ENCODE results near the gene CBLIF. TPM values are rescaled to one million over a fixed set of nuclear protein-coding genes. Genes with fewer than 3 reads are reported as not detected.
"Not testable (repeated sequence)": the region's sequence is repeated elsewhere in the genome, so short reads cannot be mapped to it uniquely, and the experiment has no call there.

Gene CBLIF
- total RNA-seq, 8 experiments from 2014 or later, result not detected

DNA sequence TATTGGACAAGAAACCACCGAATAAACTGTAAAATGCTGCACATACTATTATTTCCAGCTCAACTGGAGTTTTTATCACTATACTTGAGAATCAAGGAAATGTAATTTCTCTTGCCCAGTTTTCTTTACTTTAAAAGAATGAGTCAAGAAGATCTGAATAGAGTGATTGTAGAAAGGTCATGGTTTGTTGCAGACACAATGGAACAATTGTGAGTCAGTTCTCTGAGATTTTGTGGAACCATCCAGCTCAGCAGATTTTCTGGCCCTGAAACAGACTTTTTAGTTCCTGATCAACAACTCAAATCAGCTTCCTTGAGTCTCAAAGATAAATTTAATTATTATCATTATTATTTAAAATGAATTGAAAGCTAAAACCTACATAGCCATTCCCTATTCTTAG, 19.7 kb upstream of the CBLIF start:
- Histone ChIP-seq H3K4me1 (replicated peaks in 1 of 2) (no peaks in the 10 kb centered on the region), H3K27ac (no peak overlapping the region), H3K4me3 (no peak overlapping the region)
- ATAC-seq (replicated peaks in 6 of 8), result no peak
- 0 to 100% (median 71%) methylated on average over 1 of the region's 1 CpG; no CpG with 5 or more reads in 3 of the 10 experiments for WGBS, 10 experiments
- in situ Hi-C loops (cut with MboI; ENCODE audit: low pct_unique_long_range_greater_than_20kb in 2 of 9, low sequenced_read_pairs in 9 of 9, unreplicated experiment in 9 of 9), result no loop called here

DNA sequence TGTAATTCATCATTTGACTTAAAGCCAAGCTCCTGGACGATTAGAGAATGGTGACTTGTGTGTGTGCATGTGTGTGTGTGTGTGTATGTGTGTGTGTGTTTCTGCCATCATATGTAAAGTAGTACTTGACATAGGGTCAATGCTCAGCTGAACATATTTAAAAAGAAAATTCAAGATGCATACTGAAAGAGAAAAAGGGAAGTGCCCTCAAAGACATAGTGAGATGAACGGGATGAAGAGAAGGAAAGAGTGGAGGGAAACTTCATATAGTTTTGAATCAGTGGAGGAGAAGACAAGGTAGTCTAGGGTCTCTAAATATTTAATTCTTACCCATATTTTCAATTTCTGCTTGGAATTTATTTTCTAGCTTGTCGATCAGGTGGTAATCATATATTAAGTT, 17.0 kb upstream of the CBLIF start:
- 14 to 83% (median 63%) methylated on average over 1 to 3 of the region's 3 CpGs; no CpG with 5 or more reads in 1 of the 10 experiments for WGBS, 10 experiments
- no peak overlapping the region for H3K4me3 ChIP-seq
- ATAC-seq (replicated peaks in 6 of 8), result no peak
- H3K27ac ChIP-seq, result no peak overlapping the region
- in situ Hi-C loops (cut with MboI; ENCODE audit: low pct_unique_long_range_greater_than_20kb in 2 of 9, low sequenced_read_pairs in 9 of 9, unreplicated experiment in 9 of 9), result no loop called here
- no peaks in the 10 kb centered on the region for H3K4me1 ChIP-seq (replicated peaks in 1 of 2)

DNA sequence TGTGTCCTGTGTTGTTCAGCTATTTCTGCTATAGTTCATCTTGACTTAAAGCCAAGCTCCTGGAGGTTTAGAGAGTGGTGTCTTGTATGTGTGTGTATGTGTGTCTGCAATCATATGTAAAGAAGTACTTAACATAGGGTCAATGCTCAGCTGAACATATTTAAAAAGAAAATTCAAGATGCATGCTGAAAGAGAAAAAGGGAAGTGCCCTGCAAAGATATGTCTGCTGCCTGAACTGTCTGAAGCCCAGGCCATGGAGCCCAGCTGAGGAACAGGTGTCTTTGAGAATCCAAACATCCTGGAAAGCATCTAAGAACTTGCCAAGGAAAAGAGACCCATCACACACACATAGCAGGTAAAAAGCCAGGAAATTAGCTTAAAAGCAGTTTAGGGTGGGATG, 14.4 kb upstream of the CBLIF start:
- Histone ChIP-seq H3K27ac (no peak overlapping the region), H3K4me1 (replicated peaks in 1 of 2) (no peaks in the 10 kb centered on the region), H3K4me3 (no peak overlapping the region)
- peak in 2 of 8 experiments; percentile 15 to 55 for ATAC-seq (replicated peaks in 6 of 8)
- in situ Hi-C loops (cut with MboI; ENCODE audit: low pct_unique_long_range_greater_than_20kb in 2 of 9, low sequenced_read_pairs in 9 of 9, unreplicated experiment in 9 of 9), result no loop called here

DNA sequence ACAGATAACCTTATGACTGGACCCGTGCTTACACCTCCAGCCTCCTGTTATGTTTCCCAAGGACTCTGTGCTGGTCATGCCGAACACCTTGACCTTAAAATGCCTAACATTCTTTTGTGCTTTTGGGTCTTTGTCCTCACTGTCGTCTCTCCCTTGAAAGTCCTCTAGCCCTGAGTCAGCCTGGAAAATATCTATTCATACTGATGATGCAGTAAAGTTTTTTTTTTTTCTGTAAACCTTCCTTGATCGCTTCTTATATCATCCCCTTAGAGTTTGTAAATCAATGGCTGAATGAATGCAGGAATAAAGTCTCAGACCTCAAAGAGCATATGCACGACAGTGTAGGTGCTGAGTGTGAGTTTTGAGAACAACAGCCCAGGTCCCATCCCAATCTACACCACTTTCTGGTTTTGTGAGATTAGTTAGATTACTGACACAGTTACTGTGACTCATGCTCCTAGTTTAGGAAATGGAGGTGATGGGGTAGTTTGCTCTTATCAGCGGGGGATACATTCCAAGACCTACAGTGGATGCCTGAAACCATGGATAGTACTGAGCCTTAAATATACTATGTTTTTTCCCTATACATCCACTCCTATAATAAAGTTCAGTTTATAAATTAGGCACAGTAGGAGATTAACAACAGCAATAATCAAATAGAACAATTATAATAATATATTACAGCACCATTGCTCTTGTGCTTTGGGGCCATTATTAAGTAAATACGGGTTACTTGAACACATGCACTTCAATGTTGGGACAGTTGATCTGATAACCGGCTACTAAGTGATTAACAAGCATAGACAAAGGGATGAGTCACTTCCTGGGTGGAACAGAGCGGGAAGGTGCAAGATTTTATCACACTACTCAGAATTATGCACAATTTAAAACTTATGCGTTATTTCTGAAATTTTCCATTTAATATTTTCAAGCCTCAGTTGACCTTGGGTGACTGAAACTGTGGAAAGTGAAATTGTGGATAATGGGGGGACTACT, 12.4 kb upstream of the CBLIF start:
- in situ Hi-C loops (cut with MboI; ENCODE audit: low pct_unique_long_range_greater_than_20kb in 2 of 9, low sequenced_read_pairs in 9 of 9, unreplicated experiment in 9 of 9), result no loop called here
- WGBS, 10 experiments, result 21 to 91% (median 65%) methylated on average over 2 to 10 of the region's 10 CpGs
- ATAC-seq (replicated peaks in 6 of 8), result peak in 3 of 8 experiments; percentile 77 to 86 (median 78)

DNA sequence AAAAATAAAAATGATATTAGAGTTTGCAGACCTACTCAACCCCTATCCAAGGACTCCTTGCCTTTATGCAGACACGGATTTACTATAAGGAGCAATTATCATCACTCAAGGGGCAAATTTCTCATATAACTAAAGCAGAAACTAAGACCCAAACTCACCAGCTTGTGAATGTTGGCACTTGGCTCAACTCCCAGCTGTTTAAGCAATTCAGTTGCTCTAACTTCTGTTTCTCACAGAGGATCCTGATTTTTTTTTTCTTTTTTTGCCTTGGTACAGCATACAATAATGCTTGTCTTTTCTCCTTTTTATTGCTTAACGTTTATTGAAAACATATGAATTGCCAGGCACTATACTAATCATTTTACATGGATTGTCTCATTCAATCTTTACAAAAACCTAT, 9.6 kb upstream of the CBLIF start:
- Histone ChIP-seq H3K27ac (no peak overlapping the region), H3K4me3 (no peak overlapping the region), H3K4me1 (replicated peaks in 1 of 2) (no peaks in the 10 kb centered on the region)
- in situ Hi-C loops (cut with MboI; ENCODE audit: low pct_unique_long_range_greater_than_20kb in 2 of 9, low sequenced_read_pairs in 9 of 9, unreplicated experiment in 9 of 9), result no loop called here
- WGBS, 10 experiments, result 0 to 74% (median 52%) methylated on average over 1 to 2 of the region's 2 CpGs
- no peak for ATAC-seq (replicated peaks in 6 of 8)

More for the DNA sequence above, 12.4 kb upstream of the CBLIF start:
- Histone ChIP-seq H3K4me3 (no peak overlapping the region), H3K27ac (no peak overlapping the region), H3K4me1 (replicated peaks in 1 of 2) (no peaks in the 10 kb centered on the region)

DNA sequence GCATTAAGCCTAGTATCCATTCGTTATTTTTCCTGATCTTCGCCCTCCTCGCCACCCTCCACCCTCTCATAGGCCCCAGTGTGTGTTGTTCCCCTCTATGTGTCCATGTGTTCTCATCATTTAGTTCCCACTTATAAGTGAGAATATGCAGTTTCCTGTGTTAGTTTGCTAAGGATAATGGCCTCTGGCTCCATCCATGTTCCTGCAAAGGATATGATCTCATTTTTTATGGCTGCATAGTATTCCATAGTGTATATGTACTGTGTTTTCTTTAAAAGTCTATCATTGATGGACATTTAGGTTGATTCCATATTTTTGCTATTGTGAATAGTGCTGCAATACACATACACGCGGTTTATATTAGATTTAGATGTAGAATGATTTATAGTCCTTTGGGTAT, 6.1 kb upstream of the CBLIF start:
- ATAC-seq (replicated peaks in 6 of 8); H3K4me3 ChIP-seq; H3K27ac ChIP-seq; H3K4me1 ChIP-seq (replicated peaks in 1 of 2); in situ Hi-C loops (cut with MboI; ENCODE audit: low pct_unique_long_range_greater_than_20kb in 2 of 9, low sequenced_read_pairs in 9 of 9, unreplicated experiment in 9 of 9): not testable (repeated sequence)
- WGBS, 10 experiments, result 70 to 100% (median 87%) methylated on average over 2 to 5 of the region's 5 CpGs; no CpG with 5 or more reads in 2 of the 10 experiments

DNA sequence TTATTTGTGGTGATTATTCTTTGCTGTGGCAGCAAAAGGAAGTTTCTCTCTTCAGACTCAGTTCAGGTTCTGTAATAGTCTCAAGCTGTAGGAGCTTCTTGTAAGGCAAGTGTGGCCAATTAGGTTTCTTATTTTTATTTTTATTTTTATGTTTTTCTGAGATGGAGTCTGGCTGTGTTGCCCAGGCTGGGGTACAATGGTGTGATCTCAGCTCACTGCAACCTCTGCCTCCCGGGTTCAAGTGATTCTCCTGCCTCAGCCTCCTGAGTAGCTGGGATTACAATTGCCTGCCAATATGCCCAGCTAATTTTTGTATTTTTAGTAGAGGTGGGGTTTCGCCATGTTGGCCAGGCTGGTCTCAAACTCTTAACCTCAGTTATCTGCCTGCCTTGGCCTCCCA, 4.3 kb upstream of the CBLIF start:
- 0 to 100% (median 100%) methylated on average over 1 to 2 of the region's 2 CpGs; no CpG with 5 or more reads in 7 of the 10 experiments for WGBS, 10 experiments

DNA sequence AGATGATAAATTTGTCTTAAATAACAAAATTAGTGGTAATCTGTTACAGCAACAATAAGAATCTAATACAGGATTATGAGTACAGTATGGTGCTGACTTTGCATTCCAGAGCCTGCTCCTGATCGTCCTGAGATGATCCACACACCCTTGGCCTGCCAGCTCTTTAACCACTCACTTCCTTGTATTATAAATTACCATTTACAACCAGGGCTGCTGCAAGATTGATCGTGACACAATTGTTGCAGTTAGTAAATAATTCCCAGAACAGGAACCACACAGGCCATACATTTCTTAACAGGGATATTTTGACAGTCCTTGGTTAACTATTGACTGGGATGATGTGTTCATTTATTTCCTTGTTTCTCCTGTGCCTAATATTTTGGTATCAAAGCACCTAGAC, 3.8 kb upstream of the CBLIF start:
- in situ Hi-C loops (cut with MboI; ENCODE audit: low pct_unique_long_range_greater_than_20kb in 2 of 9, low sequenced_read_pairs in 9 of 9, unreplicated experiment in 9 of 9), result no loop called here
- Histone ChIP-seq H3K4me1 (replicated peaks in 1 of 2) (no peaks in the 10 kb centered on the region), H3K4me3 (no peak overlapping the region), H3K27ac (no peak overlapping the region)
- WGBS, 10 experiments, result 0 to 50% (median 20%) methylated on average over 1 to 2 of the region's 2 CpGs; no CpG with 5 or more reads in 2 of the 10 experiments
- ATAC-seq (replicated peaks in 6 of 8), result no peak

More for the DNA sequence above, 4.3 kb upstream of the CBLIF start:
- H3K4me1 ChIP-seq (replicated peaks in 1 of 2); H3K27ac ChIP-seq; ATAC-seq (replicated peaks in 6 of 8); in situ Hi-C loops (cut with MboI; ENCODE audit: low pct_unique_long_range_greater_than_20kb in 2 of 9, low sequenced_read_pairs in 9 of 9, unreplicated experiment in 9 of 9); H3K4me3 ChIP-seq: not testable (repeated sequence)

DNA sequence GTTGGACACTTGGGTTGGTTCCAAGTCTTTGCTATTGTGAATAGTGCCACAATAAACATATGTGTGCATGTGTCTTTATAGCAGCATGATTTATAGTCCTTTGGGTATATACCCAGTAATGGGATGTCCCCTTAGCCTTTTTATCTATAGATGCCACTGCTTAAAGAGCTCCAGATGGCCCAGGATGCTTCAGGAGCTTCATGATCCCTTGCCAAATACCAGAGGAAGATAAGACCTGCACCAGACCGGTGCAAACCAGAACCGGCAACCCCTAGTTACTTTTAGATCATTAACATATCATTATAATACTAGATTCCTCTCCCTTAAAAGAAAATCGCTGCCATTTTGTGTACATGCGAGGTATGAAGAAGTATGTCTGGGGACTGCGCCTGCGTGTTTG, 3.1 kb upstream of the CBLIF start:
- in situ Hi-C loops (cut with MboI; ENCODE audit: low pct_unique_long_range_greater_than_20kb in 2 of 9, low sequenced_read_pairs in 9 of 9, unreplicated experiment in 9 of 9); ATAC-seq (replicated peaks in 6 of 8); H3K27ac ChIP-seq; H3K4me1 ChIP-seq (replicated peaks in 1 of 2); H3K4me3 ChIP-seq: not testable (repeated sequence)
- WGBS, 10 experiments, result 0 to 100% (median 81%) methylated on average over 1 to 5 of the region's 6 CpGs; no CpG with 5 or more reads in 2 of the 10 experiments

DNA sequence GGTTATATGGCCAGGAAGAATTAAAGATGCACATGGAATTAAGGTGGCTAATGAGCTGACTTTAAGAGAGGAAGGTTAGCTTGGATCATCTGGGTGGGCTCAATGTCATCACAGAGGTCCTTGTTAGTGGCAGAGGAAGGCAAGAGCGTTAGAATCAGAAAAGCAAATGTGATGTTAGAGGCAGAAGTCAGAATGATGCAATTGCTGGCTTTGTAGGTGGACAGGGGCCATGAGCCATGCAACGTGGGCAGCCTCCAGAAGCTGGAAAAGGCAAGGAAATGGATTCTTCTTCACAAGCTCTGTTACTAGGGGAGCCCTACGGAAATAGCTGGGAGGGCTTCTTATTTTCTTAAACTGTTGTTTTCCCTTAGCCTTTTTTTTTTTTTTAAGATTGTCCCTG, 2.3 kb upstream of the CBLIF start:
- no peak for ATAC-seq (replicated peaks in 6 of 8)
- H3K27ac ChIP-seq, result no peak overlapping the region
- in situ Hi-C loops (cut with MboI; ENCODE audit: low pct_unique_long_range_greater_than_20kb in 2 of 9, low sequenced_read_pairs in 9 of 9, unreplicated experiment in 9 of 9), result no loop called here
- no peaks in the 10 kb centered on the region for H3K4me1 ChIP-seq (replicated peaks in 1 of 2)
- H3K4me3 ChIP-seq, result no peak overlapping the region
- 0 to 100% (median 75%) methylated on average over 1 to 3 of the region's 3 CpGs; no CpG with 5 or more reads in 1 of the 10 experiments for WGBS, 10 experiments

DNA sequence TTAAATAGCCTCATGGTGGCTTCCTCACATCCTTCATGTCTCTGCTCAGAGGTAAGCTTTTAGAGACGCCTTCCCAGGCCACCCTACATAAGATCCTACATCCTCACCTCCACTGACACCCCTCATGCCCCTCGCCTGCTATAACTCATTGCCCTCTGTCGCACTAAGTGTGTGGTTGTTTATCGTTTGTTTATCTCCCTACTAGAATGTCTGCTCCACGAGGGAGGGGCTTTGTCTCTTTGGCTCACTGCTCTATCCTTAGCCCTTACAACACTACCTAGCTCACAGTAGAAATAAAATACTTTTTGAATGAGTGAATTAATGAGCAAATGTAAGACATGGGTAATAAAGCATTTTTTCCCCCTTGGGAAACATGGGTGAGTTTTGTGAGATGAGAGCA, 1.3 kb upstream of the CBLIF start:
- Histone ChIP-seq H3K4me3 (no peak overlapping the region), H3K27ac (no peak overlapping the region), H3K4me1 (replicated peaks in 1 of 2) (no peaks in the 10 kb centered on the region)
- no peak for ATAC-seq (replicated peaks in 6 of 8)
- WGBS, 10 experiments, result 14 to 100% (median 68%) methylated on average over 1 to 4 of the region's 5 CpGs; no CpG with 5 or more reads in 5 of the 10 experiments
- in situ Hi-C loops (cut with MboI; ENCODE audit: low pct_unique_long_range_greater_than_20kb in 2 of 9, low sequenced_read_pairs in 9 of 9, unreplicated experiment in 9 of 9), result no loop called here

DNA sequence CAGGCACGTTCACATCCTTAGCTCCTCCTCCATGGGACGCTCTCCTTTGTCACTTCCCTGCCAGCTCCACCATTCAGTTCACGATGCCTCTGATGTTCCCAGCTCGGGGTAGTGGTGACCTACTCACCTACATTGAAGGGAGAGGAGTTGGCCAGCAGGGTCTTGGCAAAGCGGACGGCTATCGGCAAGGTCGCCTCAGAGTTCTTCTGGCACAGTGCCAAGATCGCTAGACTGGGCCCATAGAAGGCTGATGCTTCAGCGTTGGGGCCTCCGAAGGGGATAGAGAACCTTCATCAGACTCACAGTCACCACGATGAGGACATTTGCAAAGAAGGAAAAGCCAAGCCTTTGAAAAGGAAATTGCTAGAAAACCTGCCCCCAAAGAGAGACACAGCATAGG, 3.0 kb downstream of the CBLIF start:
- no peak for ATAC-seq (replicated peaks in 6 of 8)
- WGBS, 10 experiments, result 0 to 100% (median 60%) methylated on average over 1 to 9 of the region's 12 CpGs; no CpG with 5 or more reads in 2 of the 10 experiments
- in situ Hi-C loops (cut with MboI; ENCODE audit: low pct_unique_long_range_greater_than_20kb in 2 of 9, low sequenced_read_pairs in 9 of 9, unreplicated experiment in 9 of 9), result no loop called here
- no peak overlapping the region for H3K4me3 ChIP-seq
- no peak overlapping the region for H3K27ac ChIP-seq
- H3K4me1 ChIP-seq (replicated peaks in 1 of 2), result no peaks in the 10 kb centered on the region

DNA sequence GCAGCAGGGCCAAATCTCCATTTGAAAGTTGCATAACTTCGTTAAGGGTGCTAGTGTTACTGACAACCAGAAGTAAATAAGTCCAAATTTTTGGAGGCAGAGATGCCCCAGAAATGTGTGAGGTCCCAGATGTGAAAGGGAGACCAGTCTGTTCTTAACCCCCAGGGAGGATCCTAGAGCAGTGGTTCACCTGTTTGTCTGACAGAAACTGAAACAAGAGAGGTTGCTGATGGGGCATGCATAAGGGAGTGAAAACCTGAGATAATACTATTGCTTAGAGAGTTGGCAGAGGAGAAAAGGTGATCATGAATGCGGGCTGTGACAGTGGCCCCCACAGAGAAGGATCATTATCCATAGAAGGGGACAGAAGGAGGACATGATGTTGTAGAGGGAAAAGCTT, 3.8 kb downstream of the CBLIF start:
- 39 to 100% (median 80%) methylated on average over 1 to 2 of the region's 2 CpGs; no CpG with 5 or more reads in 1 of the 10 experiments for WGBS, 10 experiments
- H3K4me1 ChIP-seq (replicated peaks in 1 of 2), result no peaks in the 10 kb centered on the region
- in situ Hi-C loops (cut with MboI; ENCODE audit: low pct_unique_long_range_greater_than_20kb in 2 of 9, low sequenced_read_pairs in 9 of 9, unreplicated experiment in 9 of 9), result no loop called here
- H3K4me3 ChIP-seq, result no peak overlapping the region
- H3K27ac ChIP-seq, result no peak overlapping the region
- no peak for ATAC-seq (replicated peaks in 6 of 8)

DNA sequence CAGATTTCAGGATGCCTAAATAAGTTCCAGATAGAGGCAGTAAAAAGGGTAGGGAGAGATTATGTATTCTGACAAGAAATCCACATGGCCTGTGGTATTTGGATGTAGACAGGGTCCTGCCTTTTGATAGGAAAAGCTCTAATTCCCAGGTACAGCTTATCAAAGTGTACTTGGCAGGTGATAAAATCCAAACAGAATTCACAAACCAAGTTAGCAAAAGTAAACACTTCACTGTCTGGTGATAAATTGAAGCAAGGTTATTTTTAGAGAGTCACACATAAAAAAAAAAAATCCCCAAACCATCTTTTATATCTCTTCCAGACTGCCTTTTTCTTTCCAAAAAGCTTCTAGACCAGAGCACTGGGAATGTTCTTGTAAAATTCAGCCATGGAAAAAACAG, 5.7 kb downstream of the CBLIF start:
- Histone ChIP-seq H3K27ac (no peak overlapping the region), H3K4me1 (replicated peaks in 1 of 2) (no peaks in the 10 kb centered on the region), H3K4me3 (no peak overlapping the region)
- in situ Hi-C loops (cut with MboI; ENCODE audit: low pct_unique_long_range_greater_than_20kb in 2 of 9, low sequenced_read_pairs in 9 of 9, unreplicated experiment in 9 of 9), result no loop called here
- ATAC-seq (replicated peaks in 6 of 8), result no peak
